SK-N-SH (cell line): ENCODE data around the gene GSG1L.

Experiments
- EP300 ChIP-seq, 2 experiments: IDR thresholded peaks; 2 replicates each; pipeline versions ENCODE4 v1.4.0 to v1.6.1; 2012; ENCODE audit warnings: borderline replicate concordance in 1 of 2, low read depth in 1 of 2, low read length in 1 of 2
- EZH2phosphoT487 ChIP-seq: fragments of 200-600 bp; sonication (generic); IDR thresholded peaks from 2 replicates; pipeline ENCODE4 v1.6.1; 2017; ENCODE audit warnings: low read depth, mixed run types, mild to moderate bottlenecking, antibody characterized with exemption, moderate library complexity, borderline replicate concordance
- FOXJ3 ChIP-seq: sonication (generic); formaldehyde crosslinking; IDR thresholded peaks from 2 replicates; pipeline ENCODE4 v1.5.1; 2020; ENCODE audit warnings: mild to moderate bottlenecking, missing genetic modification reagents
- MXI1 ChIP-seq: IDR thresholded peaks from 2 replicates; pipeline ENCODE4 v1.6.1; 2012; ENCODE audit warnings: mild to moderate bottlenecking, low read depth, low read length, improper control_type of control experiment
- NFIC ChIP-seq: IDR thresholded peaks from 2 replicates; pipeline ENCODE4 v1.4.0; 2012; ENCODE audit warnings: borderline replicate concordance
- PBX3 ChIP-seq: IDR thresholded peaks from 2 replicates; pipeline ENCODE4; 2012
- POLR2AphosphoS5 ChIP-seq: IDR thresholded peaks from 2 replicates; pipeline ENCODE4 v1.6.1; 2012; ENCODE audit warnings: low read depth, low read length
- TAF1 ChIP-seq: IDR thresholded peaks from 2 replicates; pipeline ENCODE4 v1.6.1; 2012; ENCODE audit warnings: low read depth, mild to moderate bottlenecking, low read length, moderate library complexity, borderline replicate concordance
- ZBTB33 ChIP-seq: IDR thresholded peaks from 2 replicates; pipeline ENCODE4 v1.4.0; 2012; ENCODE audit warnings: low read depth, borderline replicate concordance
- TF ChIP-seq, protein P1 (sequence below): fragments of 200-600 bp; sonication (generic); IDR thresholded peaks from 2 replicates; pipeline ENCODE4 v1.6.1; 2017; ENCODE audit warnings: antibody characterized with exemption, mild to moderate bottlenecking, moderate library complexity
- TF ChIP-seq, protein P2 (sequence below): IDR thresholded peaks from 2 replicates; pipeline ENCODE4 v1.6.1; 2012; ENCODE audit warnings: mild to moderate bottlenecking, low read depth, low read length, moderate library complexity
- TF ChIP-seq, protein P3 (sequence below): IDR thresholded peaks from 2 replicates; pipeline ENCODE4 v1.4.0; 2012; ENCODE audit warnings: low read depth, borderline replicate concordance

DNA sequence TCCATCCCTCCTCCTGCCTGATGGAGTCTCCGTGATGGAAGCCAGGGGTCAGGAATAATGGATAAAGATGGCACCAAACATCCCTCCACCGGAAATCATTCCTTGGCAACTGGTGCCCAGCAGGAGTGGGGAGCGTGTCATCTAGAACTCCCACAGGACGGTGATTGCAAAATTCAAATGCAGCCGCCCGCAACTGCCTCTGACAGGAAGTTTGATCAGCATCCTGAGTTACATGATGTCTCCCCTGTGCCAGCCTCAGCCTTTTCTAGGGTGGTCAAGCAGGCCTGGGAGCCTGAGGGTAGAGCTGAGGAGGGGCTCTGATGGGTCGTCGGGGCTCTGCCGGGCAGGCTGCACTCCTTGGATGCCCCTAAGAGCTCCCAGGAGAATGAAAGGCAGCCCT, 52.8 kb downstream of the GSG1L start:
- TF ChIP-seq, protein P1, sequence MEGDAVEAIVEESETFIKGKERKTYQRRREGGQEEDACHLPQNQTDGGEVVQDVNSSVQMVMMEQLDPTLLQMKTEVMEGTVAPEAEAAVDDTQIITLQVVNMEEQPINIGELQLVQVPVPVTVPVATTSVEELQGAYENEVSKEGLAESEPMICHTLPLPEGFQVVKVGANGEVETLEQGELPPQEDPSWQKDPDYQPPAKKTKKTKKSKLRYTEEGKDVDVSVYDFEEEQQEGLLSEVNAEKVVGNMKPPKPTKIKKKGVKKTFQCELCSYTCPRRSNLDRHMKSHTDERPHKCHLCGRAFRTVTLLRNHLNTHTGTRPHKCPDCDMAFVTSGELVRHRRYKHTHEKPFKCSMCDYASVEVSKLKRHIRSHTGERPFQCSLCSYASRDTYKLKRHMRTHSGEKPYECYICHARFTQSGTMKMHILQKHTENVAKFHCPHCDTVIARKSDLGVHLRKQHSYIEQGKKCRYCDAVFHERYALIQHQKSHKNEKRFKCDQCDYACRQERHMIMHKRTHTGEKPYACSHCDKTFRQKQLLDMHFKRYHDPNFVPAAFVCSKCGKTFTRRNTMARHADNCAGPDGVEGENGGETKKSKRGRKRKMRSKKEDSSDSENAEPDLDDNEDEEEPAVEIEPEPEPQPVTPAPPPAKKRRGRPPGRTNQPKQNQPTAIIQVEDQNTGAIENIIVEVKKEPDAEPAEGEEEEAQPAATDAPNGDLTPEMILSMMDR = no peak
- TF ChIP-seq, protein P2, sequence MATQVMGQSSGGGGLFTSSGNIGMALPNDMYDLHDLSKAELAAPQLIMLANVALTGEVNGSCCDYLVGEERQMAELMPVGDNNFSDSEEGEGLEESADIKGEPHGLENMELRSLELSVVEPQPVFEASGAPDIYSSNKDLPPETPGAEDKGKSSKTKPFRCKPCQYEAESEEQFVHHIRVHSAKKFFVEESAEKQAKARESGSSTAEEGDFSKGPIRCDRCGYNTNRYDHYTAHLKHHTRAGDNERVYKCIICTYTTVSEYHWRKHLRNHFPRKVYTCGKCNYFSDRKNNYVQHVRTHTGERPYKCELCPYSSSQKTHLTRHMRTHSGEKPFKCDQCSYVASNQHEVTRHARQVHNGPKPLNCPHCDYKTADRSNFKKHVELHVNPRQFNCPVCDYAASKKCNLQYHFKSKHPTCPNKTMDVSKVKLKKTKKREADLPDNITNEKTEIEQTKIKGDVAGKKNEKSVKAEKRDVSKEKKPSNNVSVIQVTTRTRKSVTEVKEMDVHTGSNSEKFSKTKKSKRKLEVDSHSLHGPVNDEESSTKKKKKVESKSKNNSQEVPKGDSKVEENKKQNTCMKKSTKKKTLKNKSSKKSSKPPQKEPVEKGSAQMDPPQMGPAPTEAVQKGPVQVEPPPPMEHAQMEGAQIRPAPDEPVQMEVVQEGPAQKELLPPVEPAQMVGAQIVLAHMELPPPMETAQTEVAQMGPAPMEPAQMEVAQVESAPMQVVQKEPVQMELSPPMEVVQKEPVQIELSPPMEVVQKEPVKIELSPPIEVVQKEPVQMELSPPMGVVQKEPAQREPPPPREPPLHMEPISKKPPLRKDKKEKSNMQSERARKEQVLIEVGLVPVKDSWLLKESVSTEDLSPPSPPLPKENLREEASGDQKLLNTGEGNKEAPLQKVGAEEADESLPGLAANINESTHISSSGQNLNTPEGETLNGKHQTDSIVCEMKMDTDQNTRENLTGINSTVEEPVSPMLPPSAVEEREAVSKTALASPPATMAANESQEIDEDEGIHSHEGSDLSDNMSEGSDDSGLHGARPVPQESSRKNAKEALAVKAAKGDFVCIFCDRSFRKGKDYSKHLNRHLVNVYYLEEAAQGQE = no peak
- TF ChIP-seq POLR2AphosphoS5 (no peak), NFIC (no peak), ZBTB33 (no peak), FOXJ3 (no peak), EP300 (IDR thresholded peaks at IDR 0.05; ENCODE audit: borderline replicate concordance in 1 of 2, low read depth in 1 of 2, low read length in 1 of 2) (no peak), PBX3 (no peak), EZH2phosphoT487 (no peak), MXI1 (no peak), TAF1 (no peak)
- TF ChIP-seq, protein P3, sequence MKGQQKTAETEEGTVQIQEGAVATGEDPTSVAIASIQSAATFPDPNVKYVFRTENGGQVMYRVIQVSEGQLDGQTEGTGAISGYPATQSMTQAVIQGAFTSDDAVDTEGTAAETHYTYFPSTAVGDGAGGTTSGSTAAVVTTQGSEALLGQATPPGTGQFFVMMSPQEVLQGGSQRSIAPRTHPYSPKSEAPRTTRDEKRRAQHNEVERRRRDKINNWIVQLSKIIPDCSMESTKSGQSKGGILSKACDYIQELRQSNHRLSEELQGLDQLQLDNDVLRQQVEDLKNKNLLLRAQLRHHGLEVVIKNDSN = no peak
